DOHH2 (cell line): ENCODE results near the gene SPATA31C1.

Experiments
- H3F3A ChIP-seq: fragments of 200-600 bp; sonication (generic), shearing (Covaris generic); 2 replicates; pipeline ENCODE4 v1.6.0; 2016; ENCODE audit warnings: antibody characterized with exemption, mild to moderate bottlenecking; ENCODE audit not compliant: control insufficient read depth, insufficient read depth
- H3K27ac ChIP-seq: fragments of 200-600 bp; sonication (generic); 2 replicates; pipeline ENCODE4 v1.5.1; 2014; ENCODE audit warnings: low read depth, mild to moderate bottlenecking, low read length, moderate library complexity
- H3K27me3 ChIP-seq: fragments of 200-600 bp; sonication (generic); 2 replicates; pipeline ENCODE4 v1.6.1; 2014; ENCODE audit warnings: mild to moderate bottlenecking, low read length, mixed read lengths; ENCODE audit not compliant: control insufficient read depth
- H3K36me3 ChIP-seq: fragments of 200-600 bp; sonication (generic); 2 replicates; pipeline ENCODE4 v1.6.1; 2014; ENCODE audit warnings: mild to moderate bottlenecking, low read length, moderate library complexity, mixed read lengths; ENCODE audit not compliant: control insufficient read depth
- H3K4me1 ChIP-seq: fragments of 200-600 bp; sonication (generic); 2 replicates; pipeline ENCODE4 v1.6.1; 2014; ENCODE audit warnings: mild to moderate bottlenecking, low read length, mixed read lengths; ENCODE audit not compliant: control insufficient read depth
- H3K4me2 ChIP-seq: fragments of 200-600 bp; sonication (generic); 2 replicates; pipeline ENCODE4 v1.6.0; 2014; ENCODE audit warnings: mild to moderate bottlenecking, low read length, moderate library complexity
- H3K4me3 ChIP-seq: fragments of 200-600 bp; sonication (generic); 2 replicates; pipeline ENCODE4 v1.5.1; 2014; ENCODE audit warnings: mild to moderate bottlenecking, low read length, mixed read lengths
- H3K79me2 ChIP-seq: fragments of 200-600 bp; sonication (generic); 2 replicates; pipeline ENCODE4 v1.6.1; 2014; ENCODE audit warnings: mild to moderate bottlenecking, low read length, mixed read lengths; ENCODE audit not compliant: control insufficient read depth
- H3K9me2 ChIP-seq: fragments of 200-600 bp; sonication (generic); replicated peaks from 2 replicates; pipeline ENCODE4 v1.6.1; 2014; ENCODE audit warnings: mild to moderate bottlenecking, low read length, mixed read lengths; ENCODE audit not compliant: control insufficient read depth
- H3K9me3 ChIP-seq: fragments of 200-600 bp; sonication (generic); 2 replicates; pipeline ENCODE4 v1.6.1; 2014; ENCODE audit warnings: antibody characterized with exemption, low read length, mixed read lengths; ENCODE audit not compliant: control insufficient read depth, insufficient read depth
- H4K20me1 ChIP-seq: fragments of 200-600 bp; sonication (generic); 2 replicates; pipeline ENCODE4 v1.6.0; 2014; ENCODE audit warnings: low read depth, mild to moderate bottlenecking, antibody characterized with exemption, low read length, moderate library complexity; ENCODE audit not compliant: control insufficient read depth, insufficient read depth
- EZH2phosphoT487 ChIP-seq: fragments of 200-600 bp; sonication (generic); IDR thresholded peaks from 2 replicates; pipeline ENCODE4 v1.6.1; 2017; ENCODE audit warnings: borderline replicate concordance, mild to moderate bottlenecking, antibody characterized with exemption, low read length, moderate library complexity, mixed read lengths
- TF ChIP-seq, protein P1 (sequence below): fragments of 200-600 bp; sonication (generic); IDR thresholded peaks from one replicate; pipeline ENCODE4 v1.5.1; 2014; ENCODE audit warnings: antibody characterized with exemption, mild to moderate bottlenecking, low read depth, low read length; ENCODE audit not compliant: poor library complexity, severe bottlenecking

Gene SPATA31C1

DNA sequence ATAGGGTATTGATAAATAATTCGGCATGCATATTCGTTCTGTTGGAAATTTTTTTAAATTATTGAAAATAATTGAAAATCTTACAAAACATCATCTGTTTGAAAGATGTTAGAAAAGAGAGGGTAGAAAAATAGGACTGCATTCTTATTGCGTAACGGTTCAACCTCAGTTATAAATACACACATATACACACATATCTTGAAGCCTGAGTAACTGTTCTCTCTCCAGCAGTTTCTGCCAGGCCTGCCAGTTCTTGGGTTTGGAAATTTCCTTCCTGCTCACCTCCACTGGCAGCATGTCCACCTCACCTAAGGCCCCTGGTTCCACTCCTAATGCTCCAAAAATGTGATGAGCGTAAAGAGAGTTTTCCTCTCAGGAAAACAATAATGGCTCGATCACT is 26.0 kb upstream of the SPATA31C1 start:
- H3K27ac ChIP-seq: no peak overlapping the region
- H3K4me3 ChIP-seq: no peak overlapping the region
- H3K9me2 ChIP-seq: no peaks in the 10 kb centered on the region
- H3K4me1 ChIP-seq: no peaks in the 10 kb centered on the region
- no peaks in the 10 kb centered on the region for H3K79me2 ChIP-seq
- H4K20me1 ChIP-seq: no peaks in the 10 kb centered on the region
- H3F3A ChIP-seq: no peaks in the 10 kb centered on the region
- H3K4me2 ChIP-seq: no peak overlapping the region
- no peaks in the 10 kb centered on the region for H3K9me3 ChIP-seq
- TF ChIP-seq, protein P1, sequence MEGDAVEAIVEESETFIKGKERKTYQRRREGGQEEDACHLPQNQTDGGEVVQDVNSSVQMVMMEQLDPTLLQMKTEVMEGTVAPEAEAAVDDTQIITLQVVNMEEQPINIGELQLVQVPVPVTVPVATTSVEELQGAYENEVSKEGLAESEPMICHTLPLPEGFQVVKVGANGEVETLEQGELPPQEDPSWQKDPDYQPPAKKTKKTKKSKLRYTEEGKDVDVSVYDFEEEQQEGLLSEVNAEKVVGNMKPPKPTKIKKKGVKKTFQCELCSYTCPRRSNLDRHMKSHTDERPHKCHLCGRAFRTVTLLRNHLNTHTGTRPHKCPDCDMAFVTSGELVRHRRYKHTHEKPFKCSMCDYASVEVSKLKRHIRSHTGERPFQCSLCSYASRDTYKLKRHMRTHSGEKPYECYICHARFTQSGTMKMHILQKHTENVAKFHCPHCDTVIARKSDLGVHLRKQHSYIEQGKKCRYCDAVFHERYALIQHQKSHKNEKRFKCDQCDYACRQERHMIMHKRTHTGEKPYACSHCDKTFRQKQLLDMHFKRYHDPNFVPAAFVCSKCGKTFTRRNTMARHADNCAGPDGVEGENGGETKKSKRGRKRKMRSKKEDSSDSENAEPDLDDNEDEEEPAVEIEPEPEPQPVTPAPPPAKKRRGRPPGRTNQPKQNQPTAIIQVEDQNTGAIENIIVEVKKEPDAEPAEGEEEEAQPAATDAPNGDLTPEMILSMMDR: no peak
- no peak for TF ChIP-seq EZH2phosphoT487
- H3K36me3 ChIP-seq: no peaks in the 10 kb centered on the region
- H3K27me3 ChIP-seq: no peaks in the 10 kb centered on the region

GRCh38 chr9:87892956-87893355 is 24.8 kb upstream of the SPATA31C1 start:
- Histone ChIP-seq H3K79me2 (no peaks in the 10 kb centered on the region), H3K27ac (no peak overlapping the region), H4K20me1 (no peaks in the 10 kb centered on the region), H3K4me2 (no peak overlapping the region), H3K4me1 (no peaks in the 10 kb centered on the region), H3K4me3 (no peak overlapping the region), H3K27me3 (no peaks in the 10 kb centered on the region), H3K9me2 (no peaks in the 10 kb centered on the region), H3F3A (no peaks in the 10 kb centered on the region), H3K9me3 (no peaks in the 10 kb centered on the region), H3K36me3 (no peaks in the 10 kb centered on the region)
- TF ChIP-seq, protein P1: no peak
- TF ChIP-seq EZH2phosphoT487: no peak

- H4K20me1 ChIP-seq: no peaks in the 10 kb centered on the region
- H3K4me1 ChIP-seq: no peaks in the 10 kb centered on the region
- no peaks in the 10 kb centered on the region for H3K9me3 ChIP-seq
- H3K9me2 ChIP-seq: no peaks in the 10 kb centered on the region
- TF ChIP-seq, protein P1: no peak
- no peak for TF ChIP-seq EZH2phosphoT487
- H3K4me3 ChIP-seq: no peak overlapping the region
- H3K79me2 ChIP-seq: no peaks in the 10 kb centered on the region
- H3K27me3 ChIP-seq: no peaks in the 10 kb centered on the region
- no peaks in the 10 kb centered on the region for H3F3A ChIP-seq
- no peaks in the 10 kb centered on the region for H3K36me3 ChIP-seq
- H3K4me2 ChIP-seq: no peak overlapping the region
- H3K27ac ChIP-seq: no peak overlapping the region
Observed at GRCh38 chr9:87894998-87895625, 22.6 kb upstream of the SPATA31C1 start.
